ENCODE data around the gene FBXO17. TPM values are rescaled to one million over a fixed set of nuclear protein-coding genes. Genes with fewer than 3 reads are reported as not detected.

FBXO17 gene
- total RNA-seq, 1 experiment from 2014 or later = 12.5 TPM

DNA sequence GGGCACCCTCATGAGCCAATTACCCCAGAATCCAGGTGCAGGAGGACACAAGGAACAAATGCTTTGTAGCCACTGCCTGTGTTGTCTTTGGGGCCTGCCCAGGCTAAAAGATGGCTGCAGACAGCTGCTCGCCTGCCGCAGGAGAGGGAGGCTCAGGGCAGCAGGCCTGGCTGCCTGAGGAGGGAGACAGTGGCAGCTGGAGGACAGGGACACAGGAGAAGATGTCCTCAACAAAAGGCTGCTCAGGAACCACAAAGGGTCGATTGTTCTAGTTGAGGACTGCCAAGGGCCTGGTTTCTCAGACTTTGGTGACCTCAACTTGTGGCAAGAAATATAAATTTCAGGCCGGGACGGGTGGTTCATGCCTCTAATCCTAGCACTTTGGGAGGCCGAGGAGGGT lies 83.8 kb downstream of the FBXO17 start:
- no peak for DNase-seq (ENCODE audit: low read depth)

Other genes starting within 250 kb of the FBXO17 start
- gene CAPN12, start 231.3 kb downstream of the FBXO17 start, total RNA-seq (2014; rRNA removed; shearing (Covaris generic)) = not detected in 2 replicates
- gene LGALS7, start 202.2 kb downstream of the FBXO17 start, total RNA-seq (2014; rRNA removed; shearing (Covaris generic)) = not detected in 2 replicates
- gene LGALS7B, start 186.5 kb downstream of the FBXO17 start, total RNA-seq (2014; rRNA removed; shearing (Covaris generic)) = not detected in 2 replicates
- not detected in 2 replicates for gene LGALS4, start 162.8 kb downstream of the FBXO17 start, total RNA-seq (2014; rRNA removed; shearing (Covaris generic))
- 34.5 and 40.8 TPM in 2 replicates for gene ECH1, start 143.9 kb downstream of the FBXO17 start, total RNA-seq (2014; rRNA removed; shearing (Covaris generic))
- gene HNRNPL, start 125.8 kb downstream of the FBXO17 start, total RNA-seq (2014; rRNA removed; shearing (Covaris generic)) = 229 and 286 TPM in 2 replicates
- gene RINL, start 97.5 kb downstream of the FBXO17 start, total RNA-seq (2014; rRNA removed; shearing (Covaris generic)) = 4.6 and 5.1 TPM in 2 replicates
- gene SIRT2, start 76.1 kb downstream of the FBXO17 start, total RNA-seq (2014; rRNA removed; shearing (Covaris generic)) = 102 and 104 TPM in 2 replicates
- 21.0 and 25.1 TPM in 2 replicates for gene NFKBIB, start 75.8 kb downstream of the FBXO17 start, total RNA-seq (2014; rRNA removed; shearing (Covaris generic))
- gene CCER2, start 63.6 kb downstream of the FBXO17 start, total RNA-seq (2014; rRNA removed; shearing (Covaris generic)) = not detected in 2 replicates
- gene SARS2, start 45.0 kb downstream of the FBXO17 start, total RNA-seq (2014; rRNA removed; shearing (Covaris generic)) = 11.5 and 17.3 TPM in 2 replicates
- gene MRPS12, start 44.8 kb downstream of the FBXO17 start, total RNA-seq (2014; rRNA removed; shearing (Covaris generic)) = 56.4 and 61.2 TPM in 2 replicates
- gene FBXO27, start 56.8 kb upstream of the FBXO17 start, total RNA-seq (2014; rRNA removed; shearing (Covaris generic)) = 0.10 TPM in 1 of 2 replicates, not detected in the other
- gene ACP7, start 108.6 kb upstream of the FBXO17 start, total RNA-seq (2014; rRNA removed; shearing (Covaris generic)) = 0.10 TPM in 1 of 2 replicates, not detected in the other
- 7.1 and 10.5 TPM in 2 replicates for gene PAK4, start 150.0 kb upstream of the FBXO17 start, total RNA-seq (2014; rRNA removed; shearing (Covaris generic))
- gene NCCRP1, start 221.2 kb upstream of the FBXO17 start, total RNA-seq (2014; rRNA removed; shearing (Covaris generic)) = 0.10 and 0.12 TPM in 2 replicates
- gene SYCN, start 228.5 kb upstream of the FBXO17 start, total RNA-seq (2014; rRNA removed; shearing (Covaris generic)) = not detected in 2 replicates

Measured in RPMI7951 (cell line).